ENCODE measurements around the gene TERB1. TPM values are rescaled to one million over a fixed set of nuclear protein-coding genes. Genes with fewer than 3 reads are reported as not detected.

TERB1 gene
- total and polyA plus RNA-seq, 2 of the 13 experiments (the other 11 are each of a cell fraction or from before 2014, with no cell fraction given) = not detected

GRCh38 chr16:66751303-66751991 lies 49.9 kb downstream of the TERB1 start, which contains the start of gene DYNC1LI2 (continued):
- TF ChIP-seq ZNF616 (CRISPR knock-in tag; IDR thresholded peaks at IDR 0.05; ENCODE audit: low read depth) (0 out of 2 replicates have a peak, but pooled peaks have one; percentile 33), GTF2F1 (IDR thresholded peaks at IDR 0.05; ENCODE audit: low read length) (no peak), SRSF4 (IDR thresholded peaks at IDR 0.05; ENCODE audit: low read depth, low read length, poor library complexity, severe bottlenecking) (no peak), MEIS2 (CRISPR knock-in tag; IDR thresholded peaks at IDR 0.05) (no peak; the same call in 1 of the 2 replicates), MTERF4 (CRISPR knock-in tag; IDR thresholded peaks at IDR 0.05) (no peak; the same call in 1 of the 2 replicates), TRIM22 (IDR thresholded peaks at IDR 0.05) (no peak), DMTF1 (CRISPR knock-in tag; IDR thresholded peaks at IDR 0.05) (no peak), U2AF2 (IDR thresholded peaks at IDR 0.05; ENCODE audit: low read depth, low read length) (no peak), NR2F1 (CRISPR knock-in tag; IDR thresholded peaks at IDR 0.05) (no peak), KLF11 (CRISPR knock-in tag; IDR thresholded peaks at IDR 0.05) (no peak), AFF4 (CRISPR knock-in tag; IDR thresholded peaks at IDR 0.05) (no peak), ZNF891 (CRISPR knock-in tag; IDR thresholded peaks at IDR 0.05) (no peak), PAF1 (CRISPR knock-in tag; IDR thresholded peaks at IDR 0.05) (no peak), KAT7 (CRISPR knock-in tag; IDR thresholded peaks at IDR 0.05; ENCODE audit: borderline replicate concordance) (no peak; the same call in 1 of the 2 replicates), HDAC2 (CRISPR knock-in tag; IDR thresholded peaks at IDR 0.05) (no peak), GATAD1 (CRISPR knock-in tag; IDR thresholded peaks at IDR 0.05) (peak; percentile 63), ZNF280D (CRISPR knock-in tag; IDR thresholded peaks at IDR 0.05) (no peak)
